ENCODE measurements around the gene COL23A1.

Gene COL23A1

DNA sequence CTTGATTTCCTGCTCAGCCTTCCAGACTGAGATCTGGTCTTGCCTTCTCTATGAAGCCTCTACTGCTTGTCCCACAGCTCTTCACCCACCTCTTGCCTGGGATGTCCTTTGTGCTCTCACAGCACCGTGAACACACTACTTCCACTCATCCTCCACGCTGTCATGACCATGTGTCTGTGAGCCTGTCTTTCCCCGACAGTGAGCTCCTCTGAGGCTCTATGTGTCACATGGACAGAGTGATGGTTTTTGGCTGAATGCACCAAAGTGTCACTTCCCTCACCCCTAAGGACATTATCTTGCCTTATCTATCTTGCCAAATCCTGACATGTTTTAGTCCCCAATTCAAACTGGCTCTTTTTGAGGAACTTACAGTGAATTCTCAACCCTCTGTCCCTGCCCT is 368.9 kb downstream of the COL23A1 start:
- H3K9me3 ChIP-seq: no peaks in the 10 kb centered on the region
- H3K27ac ChIP-seq: no peak overlapping the region
- H3K4me3 ChIP-seq: no peak overlapping the region
- intact Hi-C loops (cut with DNase I; ENCODE audit: low total_unique reads): no loop called here
- H3K36me3 ChIP-seq: peaks cover 11 to 74% (median 28%) of the 10 kb centered on the region in 3 donors
- no peaks in the 10 kb centered on the region for H3K4me1 ChIP-seq
- H3K27me3 ChIP-seq: no peaks in the 10 kb centered on the region
- TF ChIP-seq, protein P1, sequence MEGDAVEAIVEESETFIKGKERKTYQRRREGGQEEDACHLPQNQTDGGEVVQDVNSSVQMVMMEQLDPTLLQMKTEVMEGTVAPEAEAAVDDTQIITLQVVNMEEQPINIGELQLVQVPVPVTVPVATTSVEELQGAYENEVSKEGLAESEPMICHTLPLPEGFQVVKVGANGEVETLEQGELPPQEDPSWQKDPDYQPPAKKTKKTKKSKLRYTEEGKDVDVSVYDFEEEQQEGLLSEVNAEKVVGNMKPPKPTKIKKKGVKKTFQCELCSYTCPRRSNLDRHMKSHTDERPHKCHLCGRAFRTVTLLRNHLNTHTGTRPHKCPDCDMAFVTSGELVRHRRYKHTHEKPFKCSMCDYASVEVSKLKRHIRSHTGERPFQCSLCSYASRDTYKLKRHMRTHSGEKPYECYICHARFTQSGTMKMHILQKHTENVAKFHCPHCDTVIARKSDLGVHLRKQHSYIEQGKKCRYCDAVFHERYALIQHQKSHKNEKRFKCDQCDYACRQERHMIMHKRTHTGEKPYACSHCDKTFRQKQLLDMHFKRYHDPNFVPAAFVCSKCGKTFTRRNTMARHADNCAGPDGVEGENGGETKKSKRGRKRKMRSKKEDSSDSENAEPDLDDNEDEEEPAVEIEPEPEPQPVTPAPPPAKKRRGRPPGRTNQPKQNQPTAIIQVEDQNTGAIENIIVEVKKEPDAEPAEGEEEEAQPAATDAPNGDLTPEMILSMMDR (IDR thresholded peaks at IDR 0.05): no peak
- DNase-seq: no peak

DNA sequence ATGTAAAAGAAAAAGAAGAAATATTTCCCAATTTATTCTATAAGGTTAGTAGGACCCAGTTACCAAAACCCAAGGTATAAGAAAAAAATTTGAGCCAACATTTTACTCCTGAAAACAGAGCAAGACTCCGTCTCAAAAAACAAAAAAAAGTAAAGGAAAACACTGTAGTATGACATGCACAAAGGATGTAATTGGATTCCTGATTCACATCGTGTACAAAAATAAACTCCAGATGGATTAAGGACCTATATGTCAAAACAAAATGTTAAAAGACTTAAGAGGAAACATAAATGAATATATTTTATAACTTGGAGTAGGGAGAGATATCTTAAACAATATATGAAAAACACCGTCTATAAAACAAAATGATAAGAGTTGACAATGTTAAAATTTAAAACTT is 371.4 kb downstream of the COL23A1 start:
- no peaks in the 10 kb centered on the region for H3K9me3 ChIP-seq
- peaks cover 0 to 5% (median 0%) of the 10 kb centered on the region in 4 donors for H3K4me1 ChIP-seq
- DNase-seq: no peak
- H3K27ac ChIP-seq: no peak overlapping the region
- H3K27me3 ChIP-seq: no peaks in the 10 kb centered on the region
- H3K36me3 ChIP-seq: peaks cover 31 to 79% (median 49%) of the 10 kb centered on the region in 3 donors
- TF ChIP-seq, protein P1 (IDR thresholded peaks at IDR 0.05): no peak
- intact Hi-C loops (cut with DNase I; ENCODE audit: low total_unique reads): no loop called here
- H3K4me3 ChIP-seq: no peak overlapping the region

DNA sequence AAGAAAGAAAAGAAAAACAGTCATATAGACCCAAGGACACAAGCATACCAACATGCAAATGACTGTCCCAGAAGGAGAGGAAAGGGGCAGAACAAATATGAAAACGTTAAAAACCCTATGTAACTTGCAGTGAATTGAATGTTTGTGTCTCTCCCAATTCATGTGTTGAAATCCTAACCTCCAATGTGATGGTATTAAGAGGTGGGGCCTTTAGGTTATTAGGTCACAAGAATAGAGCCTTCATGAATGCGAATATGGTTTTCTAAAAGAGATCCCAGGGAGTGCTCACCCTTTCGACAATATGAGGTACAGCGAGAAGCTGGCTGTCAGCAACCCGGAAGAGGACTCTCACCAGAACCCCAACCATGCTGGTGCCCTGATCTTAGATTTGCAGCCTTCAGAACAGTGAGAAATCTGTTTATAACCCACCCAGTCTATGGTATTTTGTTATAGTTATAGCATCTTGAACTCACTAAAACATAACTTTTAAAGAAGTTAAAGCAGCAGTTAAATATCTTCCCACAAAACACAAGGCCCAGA is 371.9 kb downstream of the COL23A1 start:
- Histone ChIP-seq H3K27me3 (no peaks in the 10 kb centered on the region), H3K27ac (no peak overlapping the region), H3K4me1 (peaks cover 0 to 5% (median 0%) of the 10 kb centered on the region in 4 donors), H3K4me3 (no peak overlapping the region), H3K9me3 (no peaks in the 10 kb centered on the region), H3K36me3 (peaks cover 31 to 80% (median 52%) of the 10 kb centered on the region in 3 donors)
- no peak for DNase-seq
- intact Hi-C loops (cut with DNase I; ENCODE audit: low total_unique reads): no loop called here
- TF ChIP-seq, protein P1 (IDR thresholded peaks at IDR 0.05): no peak

DNA sequence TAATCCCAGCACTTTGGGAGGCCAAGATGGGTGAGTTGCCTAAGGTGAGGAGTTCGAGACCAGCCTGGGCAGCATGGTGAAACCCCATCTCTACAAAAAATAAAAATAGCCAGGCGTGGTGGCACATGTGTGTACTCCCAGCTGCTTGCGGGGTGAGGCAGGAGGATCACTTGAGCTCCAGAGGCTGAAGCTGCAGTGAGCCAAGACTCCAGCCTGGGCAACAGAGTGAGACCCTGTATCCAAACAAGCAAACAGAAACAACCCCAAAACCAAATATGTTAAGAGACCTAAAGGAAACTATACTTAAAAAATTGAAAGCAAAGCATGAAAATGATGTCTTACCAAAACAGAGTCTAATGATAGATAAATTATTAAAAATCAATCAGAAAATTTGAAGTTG is 373.4 kb downstream of the COL23A1 start:
- intact Hi-C loops (cut with DNase I; ENCODE audit: low total_unique reads): no loop called here
- Histone ChIP-seq H3K4me3 (no peak overlapping the region), H3K27ac (no peak overlapping the region), H3K36me3 (peaks cover 40 to 85% (median 56%) of the 10 kb centered on the region in 3 donors), H3K27me3 (no peaks in the 10 kb centered on the region), H3K9me3 (no peaks in the 10 kb centered on the region), H3K4me1 (peaks cover 0 to 5% (median 0%) of the 10 kb centered on the region in 4 donors)
- TF ChIP-seq, protein P1 (IDR thresholded peaks at IDR 0.05): no peak
- no peak for DNase-seq

DNA sequence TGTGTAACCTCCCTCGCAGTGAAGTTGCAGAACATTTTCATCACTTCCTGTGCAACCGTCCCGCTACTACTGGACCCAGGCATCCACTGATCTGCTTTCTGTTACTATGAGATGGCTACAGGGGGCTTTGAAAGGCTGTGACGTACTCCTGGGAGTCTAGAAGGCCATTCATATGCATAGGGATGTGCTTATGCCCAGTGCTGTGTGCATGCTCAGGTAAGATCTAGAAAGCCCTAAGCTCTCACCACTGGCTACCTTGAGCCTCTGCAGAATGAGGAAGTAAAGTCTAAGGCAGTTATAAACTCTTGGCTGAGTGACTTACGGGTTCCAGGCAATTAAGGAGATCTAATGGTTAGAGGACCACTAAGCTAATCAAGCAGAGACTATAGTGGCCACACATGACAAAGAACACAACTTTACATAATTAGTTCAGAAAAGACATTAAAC is 374.1 kb downstream of the COL23A1 start:
- H3K27ac ChIP-seq: no peak overlapping the region
- no peak for DNase-seq
- H3K4me3 ChIP-seq: no peak overlapping the region
- H3K36me3 ChIP-seq: peaks cover 46 to 85% (median 61%) of the 10 kb centered on the region in 3 donors
- no peaks in the 10 kb centered on the region for H3K9me3 ChIP-seq
- peaks cover 0 to 5% (median 0%) of the 10 kb centered on the region in 4 donors for H3K4me1 ChIP-seq
- intact Hi-C loops (cut with DNase I; ENCODE audit: low total_unique reads): no loop called here
- H3K27me3 ChIP-seq: no peaks in the 10 kb centered on the region
- TF ChIP-seq, protein P1 (IDR thresholded peaks at IDR 0.05): no peak

All from tibial artery (tissue), 4 donors.